ENCODE results near the gene ST3GAL3.
A peak's percentile ranks its signal among the peaks of the same experiment; 100 is the strongest.

DNA sequence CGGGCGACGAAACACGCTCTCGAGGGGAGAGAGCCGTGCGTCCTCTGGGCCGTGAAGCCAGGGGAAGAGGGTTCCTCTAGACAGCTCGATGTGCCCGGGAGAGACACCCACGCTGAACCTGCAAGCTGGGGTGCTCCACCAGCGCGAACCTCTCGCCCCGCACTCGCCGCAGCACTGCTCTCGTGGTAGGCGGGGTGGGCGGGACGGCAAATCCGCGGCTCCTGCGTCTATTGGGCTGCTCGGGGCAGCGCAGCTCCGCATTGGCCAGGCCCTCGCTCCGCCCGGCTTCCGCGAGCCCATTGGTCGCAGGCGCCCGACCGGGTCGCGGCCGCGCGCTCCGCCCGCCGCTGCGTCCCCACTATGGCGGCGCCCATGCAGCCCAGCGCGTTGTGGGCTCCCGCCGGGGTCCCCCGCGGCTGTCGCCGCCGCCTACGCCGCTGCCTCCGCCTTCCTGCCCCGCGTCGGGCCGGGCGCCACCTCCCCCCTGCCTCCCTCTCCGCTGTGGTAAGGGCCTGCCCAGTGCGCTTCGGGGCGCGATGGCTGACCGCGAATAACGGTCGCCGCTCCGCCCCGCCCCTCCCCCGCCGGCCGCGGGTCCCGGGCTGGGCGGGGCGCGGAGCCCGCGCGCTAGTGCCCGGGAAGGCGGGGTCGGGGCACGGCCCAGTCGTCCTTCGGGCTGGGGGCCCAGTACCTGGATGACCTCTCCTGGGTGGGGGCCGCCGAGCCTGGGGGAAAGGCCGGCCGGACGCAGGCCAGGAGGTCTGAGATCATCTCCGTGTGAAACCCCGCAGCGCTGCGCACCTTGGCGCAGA is at the start of gene ST3GAL3:
- no peak for TF ChIP-seq EZH2 (IDR thresholded peaks at IDR 0.05)
- peak; percentile 98 for TF ChIP-seq POLR2AphosphoS5 (IDR thresholded peaks at IDR 0.05; ENCODE audit: borderline replicate concordance, low read depth, low read length)
